HG02981 (cell line): ENCODE results near the gene SGCA.

Experiments
- ATAC-seq: cut with Tn5 transposase; IDR thresholded peaks from one replicate; pipeline ENCODE4 v1.9.1; 2021; ENCODE audit warnings: mild to moderate bottlenecking, moderate library complexity; ENCODE audit not compliant: unreplicated experiment

SGCA gene

DNA sequence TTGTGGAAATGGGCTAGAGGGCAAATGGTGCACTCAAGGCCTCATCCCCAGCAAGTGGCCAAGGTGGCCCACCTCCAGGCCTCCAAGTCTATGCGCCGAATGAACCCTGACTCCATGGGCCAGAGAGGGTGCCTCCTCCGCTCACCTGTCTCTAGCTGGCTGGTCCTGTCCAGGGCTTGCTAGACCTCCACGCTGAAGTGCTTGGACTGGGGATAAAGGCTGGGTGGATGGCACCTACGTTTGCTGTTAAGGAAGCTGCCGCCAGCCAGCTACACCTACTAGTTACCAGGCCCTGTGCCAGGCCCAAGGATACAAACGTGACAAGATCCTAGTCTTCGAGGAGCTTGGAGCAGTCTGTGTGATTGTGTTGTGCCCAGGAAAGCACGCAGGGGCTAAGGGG, 739 bp upstream of the SGCA start:
- no peak for ATAC-seq

DNA sequence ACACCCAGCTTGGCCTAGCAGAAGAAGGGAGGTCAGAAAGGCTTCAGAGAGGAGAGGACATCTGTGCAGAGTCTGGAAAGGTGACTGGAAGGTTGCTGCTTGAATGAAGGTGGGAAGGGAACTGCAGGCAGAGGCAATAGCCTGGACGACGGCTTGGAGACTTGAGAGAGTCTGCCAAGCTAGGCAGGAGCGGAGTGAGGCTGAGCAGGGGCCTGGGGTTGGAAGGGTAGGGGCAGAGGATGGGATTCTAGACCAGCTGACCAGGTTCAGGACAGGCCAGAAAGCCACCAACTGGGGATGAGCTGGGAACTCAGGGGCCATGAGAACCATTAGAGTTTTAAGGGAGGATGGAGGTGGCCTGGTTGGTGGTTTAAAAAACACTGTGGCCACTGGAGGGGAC, 339 bp upstream of the SGCA start:
- no peak for ATAC-seq

DNA sequence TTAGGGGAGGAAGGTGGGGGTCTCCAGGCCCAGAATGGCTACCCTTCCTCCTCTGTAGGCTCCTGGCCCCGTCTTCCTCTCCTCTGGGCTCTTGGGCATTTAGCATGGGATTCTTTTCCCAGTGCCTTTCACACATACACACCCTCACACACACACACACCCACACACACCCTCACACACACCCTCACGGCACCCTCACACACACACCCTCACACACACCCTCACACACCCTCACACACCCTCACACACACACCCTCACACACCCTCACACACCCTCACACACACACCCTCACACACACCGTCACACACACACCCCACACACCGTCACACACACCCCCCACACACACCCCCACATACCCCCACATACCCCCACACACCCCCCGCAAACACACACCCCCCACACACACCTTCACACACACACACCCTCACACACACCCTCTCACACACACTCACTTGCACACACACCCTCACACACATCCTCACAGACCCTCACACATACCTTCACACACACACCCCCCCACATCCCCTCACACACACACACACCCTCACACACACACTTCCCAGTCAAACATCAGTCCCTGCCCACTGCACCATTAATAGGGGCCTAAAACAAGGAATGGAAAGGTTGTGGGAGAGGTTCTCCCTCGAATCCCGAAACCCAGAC, 845 bp downstream of the SGCA start:
- ATAC-seq, result no peak

DNA sequence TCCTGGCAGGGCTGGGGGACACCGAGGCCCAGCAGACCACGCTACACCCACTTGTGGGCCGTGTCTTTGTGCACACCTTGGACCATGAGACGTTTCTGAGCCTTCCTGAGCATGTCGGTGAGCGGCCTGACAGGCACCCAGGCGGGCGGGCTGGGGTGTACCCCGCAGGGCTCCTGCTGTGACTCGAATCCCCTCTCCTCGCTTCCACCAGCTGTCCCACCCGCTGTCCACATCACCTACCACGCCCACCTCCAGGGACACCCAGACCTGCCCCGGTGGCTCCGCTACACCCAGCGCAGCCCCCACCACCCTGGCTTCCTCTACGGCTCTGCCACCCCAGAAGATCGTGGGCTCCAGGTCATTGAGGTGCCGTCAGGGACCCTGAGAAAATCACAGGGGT, 1.6 kb downstream of the SGCA start:
- no peak for ATAC-seq

DNA sequence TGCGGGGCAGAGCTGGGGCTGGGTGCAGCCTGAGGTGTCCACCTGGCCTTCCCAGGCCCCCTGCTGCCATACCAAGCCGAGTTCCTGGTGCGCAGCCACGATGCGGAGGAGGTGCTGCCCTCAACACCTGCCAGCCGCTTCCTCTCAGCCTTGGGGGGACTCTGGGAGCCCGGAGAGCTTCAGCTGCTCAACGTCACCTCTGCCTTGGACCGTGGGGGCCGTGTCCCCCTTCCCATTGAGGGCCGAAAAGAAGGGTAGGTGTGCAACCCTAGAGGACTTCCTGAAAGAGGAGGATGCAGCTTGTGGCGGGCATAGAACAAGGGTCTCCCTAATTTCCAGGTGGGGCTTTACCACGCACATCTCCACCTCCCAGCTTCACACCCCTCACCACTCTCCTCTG, 2.5 kb downstream of the SGCA start:
- no peak for ATAC-seq

DNA sequence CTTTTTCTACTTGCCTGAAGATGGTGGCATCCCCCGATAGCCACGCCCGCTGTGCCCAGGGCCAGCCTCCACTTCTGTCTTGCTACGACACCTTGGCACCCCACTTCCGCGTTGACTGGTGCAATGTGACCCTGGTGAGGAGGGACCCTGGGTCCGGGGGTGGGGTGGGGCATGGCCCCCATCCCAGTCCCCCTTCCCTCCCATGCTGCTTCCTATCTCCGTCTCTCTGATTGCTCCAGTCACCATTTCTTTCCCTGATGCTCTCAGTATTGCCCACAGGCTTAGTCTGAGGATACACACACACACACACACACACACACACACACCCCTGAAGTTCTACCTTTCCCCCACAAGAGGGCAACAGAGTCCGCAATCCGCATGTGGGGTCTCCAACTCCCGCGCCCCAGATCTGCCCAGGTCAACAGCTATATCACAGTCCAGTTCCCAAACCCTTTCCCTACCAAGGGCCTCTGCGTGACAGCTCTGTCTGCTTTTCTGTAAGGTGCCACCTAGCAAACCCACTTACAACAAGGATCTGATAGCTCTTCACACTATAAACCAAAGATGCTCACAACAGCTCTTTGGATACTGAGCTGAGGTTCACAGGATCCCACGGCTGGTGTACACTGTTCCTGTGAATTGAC, 3.4 kb downstream of the SGCA start:
- no peak for ATAC-seq

DNA sequence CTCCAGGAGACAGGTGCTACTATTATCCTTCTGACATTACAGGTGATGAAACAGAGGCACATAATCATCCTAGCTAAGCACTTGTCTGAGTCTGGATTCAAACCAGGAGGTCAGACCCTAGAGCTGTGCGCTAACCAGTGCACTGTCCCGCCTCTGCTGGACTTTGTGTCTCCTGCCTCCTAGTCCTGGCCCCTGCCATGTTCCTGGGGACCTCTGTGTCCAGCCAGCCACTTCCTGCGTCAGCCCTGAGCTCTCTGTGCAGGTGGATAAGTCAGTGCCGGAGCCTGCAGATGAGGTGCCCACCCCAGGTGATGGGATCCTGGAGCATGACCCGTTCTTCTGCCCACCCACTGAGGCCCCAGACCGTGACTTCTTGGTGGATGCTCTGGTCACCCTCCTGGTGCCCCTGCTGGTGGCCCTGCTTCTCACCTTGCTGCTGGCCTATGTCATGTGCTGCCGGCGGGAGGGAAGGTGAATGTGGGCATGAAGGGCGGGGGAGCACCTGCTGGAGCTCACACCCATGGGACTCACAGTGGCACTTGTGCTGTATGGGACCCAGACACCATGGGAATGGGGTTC, 4.2 kb downstream of the SGCA start:
- ATAC-seq, result no peak

DNA sequence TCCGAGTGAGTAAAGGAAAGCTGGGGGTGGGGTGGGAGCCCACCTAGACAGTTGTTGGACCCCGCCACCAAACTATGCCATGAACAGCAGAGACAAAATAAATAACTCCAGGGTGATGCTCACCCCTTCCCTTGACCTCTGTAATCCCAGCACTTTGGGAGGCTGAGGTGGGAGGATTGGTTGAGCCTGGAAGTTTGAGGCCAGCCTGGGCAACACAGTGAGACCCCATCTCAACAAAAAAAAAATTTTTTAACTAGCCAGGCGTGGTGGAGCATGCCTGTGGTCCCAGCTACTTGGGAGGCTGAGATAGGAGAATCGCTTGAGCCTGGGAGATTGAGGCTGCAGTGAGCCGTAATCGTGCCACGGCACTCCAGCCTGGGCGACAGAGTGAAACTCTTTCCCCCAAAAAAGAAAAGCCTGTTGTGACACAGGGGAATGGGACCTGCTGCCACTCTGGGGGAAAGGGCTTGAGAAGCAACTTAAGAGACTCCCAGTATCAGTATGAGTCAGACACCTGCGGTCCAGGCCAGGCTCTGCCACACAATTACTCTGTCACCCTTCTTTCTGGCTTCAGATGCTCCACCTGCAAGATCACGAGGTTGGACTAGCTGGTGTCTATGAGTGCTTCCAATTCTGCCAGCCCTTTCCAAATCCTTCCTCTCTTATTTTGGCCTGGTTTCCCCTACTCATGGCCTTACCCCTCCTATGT, 5.0 kb downstream of the SGCA start:
- peak; percentile 51 for ATAC-seq

DNA sequence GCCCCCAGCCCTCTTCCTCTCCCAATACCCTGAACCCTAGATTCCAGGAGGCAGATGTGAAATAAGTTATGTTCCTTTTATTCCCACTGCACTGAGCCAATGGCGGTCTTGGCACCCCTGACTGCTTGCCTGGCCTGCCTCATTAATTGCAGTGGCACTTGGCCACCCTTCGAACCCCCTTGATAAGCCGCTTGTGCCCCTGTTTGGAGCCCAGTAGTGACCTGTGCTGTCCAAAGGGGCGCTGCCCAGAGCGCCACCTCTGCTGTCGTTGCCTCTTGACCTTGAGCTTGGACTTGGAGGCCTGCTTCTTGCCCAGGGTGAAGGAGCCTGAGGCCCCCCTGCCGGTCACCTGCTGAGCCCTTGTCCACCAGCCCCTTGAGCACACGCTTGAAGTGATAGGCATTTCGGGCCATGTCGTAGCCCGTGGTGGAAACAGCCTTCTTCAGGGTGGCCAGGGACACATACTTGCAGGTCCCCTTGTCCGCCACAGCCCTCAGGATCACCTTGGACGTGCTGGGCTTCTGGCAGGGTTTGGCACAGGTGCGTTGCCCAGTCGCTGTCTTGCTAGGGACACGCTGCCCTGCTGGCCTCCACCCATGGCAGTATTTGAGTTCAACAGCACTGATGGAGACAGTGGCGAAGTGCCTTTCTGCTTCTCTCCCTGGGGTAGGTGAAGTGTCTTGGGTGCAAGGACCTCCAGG, 5.7 kb downstream of the SGCA start:
- no peak for ATAC-seq

DNA sequence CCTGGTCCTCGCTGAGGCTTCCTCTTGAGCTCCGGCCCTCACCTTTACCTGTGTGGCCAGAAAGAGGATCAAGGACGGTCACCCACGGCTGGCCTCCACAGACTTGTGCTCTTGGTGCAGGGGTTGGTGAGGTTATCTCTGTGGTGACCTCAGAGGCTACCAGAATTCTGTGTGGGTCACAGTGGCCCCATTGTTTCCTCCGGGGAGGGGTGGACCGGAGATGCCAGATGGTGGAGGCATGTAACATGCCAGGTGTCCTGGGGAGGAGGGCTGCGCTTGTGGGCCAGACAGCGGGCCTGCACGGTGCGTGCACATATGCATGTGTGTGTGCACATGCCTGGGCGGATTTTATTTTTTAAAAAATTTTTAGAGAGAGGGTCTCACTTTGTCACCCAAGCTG, 6.3 kb downstream of the SGCA start:
- ATAC-seq, result no peak

DNA sequence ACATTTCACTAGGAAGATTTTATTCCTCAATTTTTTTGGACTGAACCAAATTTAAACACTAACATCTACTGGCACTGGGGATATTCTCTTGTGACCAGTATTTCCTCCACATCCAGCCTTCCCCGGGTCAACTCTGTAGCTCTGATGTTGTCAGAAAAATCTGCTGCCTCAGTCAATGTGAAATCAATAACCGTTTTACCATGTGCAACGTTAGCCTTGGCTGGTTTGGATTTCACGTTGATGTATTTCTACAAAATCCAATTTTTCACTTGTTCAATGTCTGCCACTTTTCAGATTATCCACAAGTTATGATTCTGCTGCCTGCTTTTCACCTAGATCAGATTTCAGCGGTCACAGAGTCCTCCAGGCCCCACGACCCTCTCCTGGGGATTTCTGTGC, 7.1 kb downstream of the SGCA start:
- ATAC-seq, result no peak

DNA sequence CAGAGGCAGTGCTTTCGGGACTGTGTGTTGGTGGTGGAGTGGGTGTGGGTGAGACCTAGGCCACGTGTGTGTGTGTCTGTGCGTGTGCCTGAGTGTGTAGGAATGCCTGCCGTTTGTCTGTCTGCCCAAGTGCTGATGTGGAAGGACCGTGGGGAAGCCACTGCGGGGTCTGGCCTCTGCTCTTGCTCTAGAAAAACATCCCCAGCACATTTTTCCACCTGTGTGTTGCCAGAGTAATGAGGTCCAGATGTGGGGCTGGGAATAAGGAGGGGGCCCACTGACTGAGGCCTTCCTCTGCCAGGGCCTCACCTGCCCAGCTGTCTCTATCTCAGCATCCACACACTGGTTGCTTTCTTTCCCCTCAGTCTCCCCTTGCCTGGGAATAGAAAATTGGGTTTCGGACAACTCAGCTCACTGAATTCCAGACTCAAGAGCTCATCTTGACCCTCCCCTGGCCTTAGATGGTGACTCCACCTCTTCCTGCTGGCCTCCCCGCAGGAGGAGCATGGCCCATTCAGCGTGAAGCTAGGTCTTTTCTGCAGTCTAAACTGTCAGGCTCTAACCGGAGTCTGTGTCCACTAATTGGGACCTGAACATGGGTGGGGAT, 7.6 kb downstream of the SGCA start:
- no peak for ATAC-seq

DNA sequence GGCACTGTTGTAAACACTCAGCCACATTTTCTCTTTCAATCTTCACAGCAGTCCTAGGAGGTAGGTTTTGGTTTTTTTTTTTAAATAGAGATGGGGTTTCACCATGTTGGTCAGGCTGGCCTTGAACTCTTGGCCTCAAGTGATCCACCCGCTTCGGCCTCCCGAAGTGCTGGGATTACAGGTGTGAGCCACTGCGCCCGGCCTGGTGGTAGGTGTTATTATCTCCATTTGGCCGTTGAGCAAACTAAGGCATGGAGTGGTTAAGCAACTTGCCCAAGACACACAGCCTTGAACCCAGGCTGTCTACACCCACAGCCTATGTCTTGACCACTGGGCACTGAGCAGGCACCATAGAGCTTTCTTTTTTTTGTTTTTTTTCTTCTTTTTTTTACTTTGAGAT, 8.6 kb downstream of the SGCA start:
- no peak for ATAC-seq

DNA sequence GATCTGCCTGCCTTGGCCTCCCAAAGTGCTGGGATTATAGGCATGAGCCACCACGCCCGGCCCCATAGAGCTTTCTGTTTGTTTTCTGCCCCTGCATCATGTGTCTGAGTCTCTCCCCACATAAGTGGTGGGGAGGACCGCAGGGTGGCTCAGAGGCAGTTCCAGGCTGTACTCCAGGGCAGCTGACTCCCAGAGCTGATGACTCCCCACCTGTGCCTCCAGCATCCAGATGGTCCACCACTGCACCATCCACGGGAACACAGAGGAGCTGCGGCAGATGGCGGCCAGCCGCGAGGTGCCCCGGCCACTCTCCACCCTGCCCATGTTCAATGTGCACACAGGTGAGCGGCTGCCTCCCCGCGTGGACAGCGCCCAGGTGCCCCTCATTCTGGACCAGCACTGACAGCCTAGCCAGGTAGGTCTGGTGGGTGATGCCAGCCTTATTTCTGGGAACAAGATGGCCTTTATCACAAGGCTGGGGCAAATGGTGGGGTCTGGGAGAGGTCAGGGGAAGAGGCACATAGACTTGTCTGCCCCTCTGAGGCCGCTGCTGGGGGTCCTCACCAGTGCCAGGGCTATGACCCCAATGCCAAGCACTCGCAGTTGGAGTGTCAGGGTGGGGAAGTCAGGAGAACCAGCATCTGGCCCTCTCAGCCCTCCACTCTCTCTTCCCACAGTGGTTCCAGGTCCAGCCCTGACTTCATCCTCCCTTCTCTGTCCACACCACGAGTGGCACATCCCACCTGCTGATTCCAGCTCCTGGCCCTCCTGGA, 9.4 kb downstream of the SGCA start:
- no peak for ATAC-seq

DNA sequence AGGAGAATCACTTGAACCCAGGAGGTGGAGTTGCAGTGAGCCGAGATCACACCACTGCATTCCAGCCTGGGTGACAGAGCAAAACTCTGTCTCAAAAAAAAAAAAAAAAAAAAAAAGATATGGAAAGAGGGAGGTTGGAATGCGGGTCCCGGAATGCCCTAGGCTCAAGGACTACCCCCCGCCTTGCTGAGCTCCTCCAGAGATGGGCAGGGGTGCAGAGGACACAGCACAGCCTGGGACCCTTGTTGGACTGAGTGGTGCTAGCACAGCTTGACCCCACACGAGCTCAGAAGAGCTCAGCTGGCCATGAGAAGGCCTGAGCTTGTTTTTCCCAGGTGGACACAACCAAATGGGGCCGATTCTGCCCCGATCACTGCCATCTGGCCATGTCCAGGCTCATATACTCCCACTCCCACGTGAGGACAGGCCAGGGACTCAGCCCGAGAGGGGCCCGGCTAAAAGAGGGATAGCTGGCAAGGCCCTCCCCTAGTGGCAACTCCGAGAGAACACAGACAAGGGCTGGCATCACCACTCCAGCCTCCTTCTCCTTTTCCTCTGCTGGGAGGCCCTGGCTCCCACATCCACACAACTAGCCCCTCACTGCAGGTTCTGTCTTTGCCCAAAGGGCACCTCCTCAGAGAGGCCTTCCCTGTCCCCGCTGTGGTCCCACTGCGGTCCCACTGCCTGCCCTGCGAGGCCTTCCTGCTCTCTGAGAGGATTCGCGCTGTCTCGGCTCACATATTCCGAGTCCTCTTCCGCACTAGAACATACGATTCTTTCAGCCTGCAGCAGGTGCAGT, 11.0 kb downstream of the SGCA start:
- no peak for ATAC-seq

DNA sequence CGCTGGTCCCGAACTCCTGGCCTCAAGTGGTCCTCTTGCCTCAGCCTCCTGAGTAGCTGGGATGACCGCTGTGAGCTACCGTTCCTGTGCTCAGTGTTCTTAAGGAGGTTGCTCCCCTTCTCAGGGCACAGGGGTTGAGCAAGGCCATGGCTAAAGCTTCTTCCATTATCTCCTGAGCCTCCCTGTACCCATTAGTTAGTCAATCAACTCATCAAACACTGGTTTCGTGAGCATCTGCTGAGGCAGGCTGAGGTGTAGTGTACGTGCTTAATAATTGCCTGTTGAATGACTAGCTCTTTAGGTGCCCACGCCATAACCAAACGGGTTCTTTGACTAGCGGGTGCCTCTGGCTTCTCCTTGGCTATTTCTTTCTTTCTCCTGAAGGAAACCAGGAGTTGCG, 11.7 kb downstream of the SGCA start:
- no peak for ATAC-seq

DNA sequence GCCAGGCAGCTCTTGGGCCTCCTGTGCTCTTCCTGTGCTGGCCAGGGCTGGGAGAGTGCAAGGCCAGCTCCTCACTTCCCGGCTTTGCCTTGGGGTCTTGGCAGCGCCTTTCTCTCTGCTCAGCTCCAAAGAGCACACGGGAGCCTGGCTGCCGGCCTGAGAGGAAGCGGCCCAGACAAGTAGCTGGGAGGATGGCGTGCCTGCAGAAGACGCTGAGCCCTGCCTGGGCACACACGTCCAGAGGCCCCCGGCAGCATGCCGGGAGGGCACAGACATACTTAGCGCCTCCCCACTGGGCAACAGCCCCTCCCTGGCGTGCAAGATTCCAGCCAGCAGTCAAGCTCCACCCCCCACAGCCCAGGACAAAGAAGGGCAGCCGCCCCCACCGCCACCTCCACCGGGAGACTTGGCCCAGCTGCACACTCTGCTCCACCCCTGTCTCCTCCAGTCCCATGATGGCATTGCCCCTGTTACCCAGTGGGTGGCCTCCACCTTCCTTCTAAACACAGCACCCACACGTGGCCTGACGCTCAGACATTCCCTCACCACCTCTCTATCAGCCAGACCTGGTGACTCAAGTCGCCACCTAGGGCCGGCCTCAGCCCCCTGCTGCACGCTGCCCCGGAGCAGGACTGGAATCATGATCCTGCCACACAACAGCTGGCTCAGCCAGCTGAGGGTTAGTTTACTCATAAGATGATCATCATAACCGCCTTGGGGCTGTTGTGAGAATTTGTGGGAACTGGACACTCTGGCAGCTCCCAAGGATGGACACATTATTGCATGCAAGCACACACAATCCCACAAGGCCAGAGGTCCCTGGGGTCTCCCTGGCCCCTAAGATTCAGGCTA, 12.4 kb downstream of the SGCA start:
- ATAC-seq, result peak; percentile 65

DNA sequence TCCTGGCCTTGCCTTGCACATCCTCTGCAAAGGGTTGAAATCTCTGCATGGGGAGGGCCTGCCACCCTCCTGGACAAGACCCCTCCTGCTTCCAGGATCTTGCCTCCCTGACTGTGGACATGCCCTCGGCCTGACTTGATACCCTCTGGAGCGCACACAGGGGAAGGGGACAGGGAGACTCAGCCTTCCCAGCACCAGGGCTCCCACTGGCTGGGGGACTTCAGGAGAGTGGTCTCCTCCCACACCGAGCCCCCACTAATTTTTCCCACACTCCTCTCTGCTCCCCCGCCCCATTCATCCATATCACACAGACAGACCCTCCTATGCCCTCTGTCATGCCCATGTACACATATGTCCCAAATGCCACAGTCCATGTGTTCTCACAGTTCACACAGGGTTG, 14.3 kb downstream of the SGCA start:
- no peak for ATAC-seq

DNA sequence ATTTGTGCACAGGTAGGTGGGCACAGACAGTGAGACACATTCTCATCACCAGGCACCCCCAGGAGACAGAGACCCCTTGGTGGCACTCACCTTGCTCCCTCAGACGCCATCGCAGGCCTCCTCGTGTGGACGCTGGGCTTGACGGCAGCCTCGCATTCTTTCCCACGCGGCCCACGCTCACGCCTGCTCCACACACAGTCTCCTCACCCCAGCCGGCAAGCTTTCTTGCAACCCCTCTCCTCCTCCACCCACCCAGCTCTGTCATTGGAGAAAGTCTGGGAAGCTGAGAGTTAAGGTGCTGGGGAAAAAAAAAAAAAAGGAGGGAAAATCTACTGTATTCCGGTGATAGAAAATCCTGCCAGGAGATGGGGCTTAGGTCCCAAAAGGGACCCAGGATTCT, 14.8 kb downstream of the SGCA start:
- no peak for ATAC-seq
